GM12878 (cell line): ENCODE results near the gene SENP6. TPM values are rescaled to one million over a fixed set of nuclear protein-coding genes. Genes with fewer than 3 reads are reported as not detected.

Experiments used
- ATAC-seq: fragments of 200-7000 bp; cut with Tn5 transposase; 3 replicates; pipeline ENCODE4 v1.9.1; 2020; ENCODE audit warnings: mild to moderate bottlenecking, moderate library complexity
- BruUV-seq: library from RNA; stranded (reverse); fragments of 400-500 nt; replicated peaks from 2 replicates; lab custom pipeline; 2021; lab: Mats Ljungman, UMichigan
- CTCF ChIA-PET: fragments of 300-600 bp; sonication (Branson Sonifier 250); formaldehyde crosslinking; extraction: SDS; loops from one replicate; lab custom pipeline; 2021; ENCODE audit warnings: inconsistent platforms; lab: Yijun Ruan, JAX
- POLR2A ChIA-PET: fragments of 350-600 bp; formaldehyde crosslinking; extraction: SDS; loops from one replicate; lab custom pipeline; 2021; ENCODE audit warnings: inconsistent platforms; lab: Charles Lee
- RAD21 ChIA-PET: fragments of 300-600 bp; sonication (Branson Sonifier 250); formaldehyde crosslinking; loops from one replicate; lab custom pipeline; 2023; ENCODE audit warnings: antibody characterized with exemption; ENCODE audit not compliant: unreplicated experiment; lab: Charles Lee
- SMC1A ChIA-PET: fragments of 300-600 bp; sonication (Branson Sonifier 250); formaldehyde crosslinking; loops from one replicate; lab custom pipeline; 2023; ENCODE audit not compliant: unreplicated experiment, uncharacterized antibody; lab: Charles Lee
- DNase-seq: peaks from one replicate; pipeline ENCODE4 v3.0.0-alpha.2; 2011; ENCODE audit warnings: low read depth, low spot score
- FAIRE-seq: peaks from 3 replicates; lab custom pipeline; 2011; peaks lifted over from hg19 to GRCh38; lab: Jason Lieb, UNC
- H2AFZ ChIP-seq: 2 replicates; pipeline ENCODE4 v1.6.0; 2011; ENCODE audit warnings: low read depth, low read length, control low read depth; ENCODE audit not compliant: control insufficient read depth
- H3K27ac ChIP-seq: 2 replicates; pipeline ENCODE4 v1.5.1; 2011; ENCODE audit warnings: control low read depth; ENCODE audit not compliant: control insufficient read depth, insufficient read depth
- H3K27me3 ChIP-seq, 2 experiments: replicated peaks in 1 of 2; 2 replicates each; pipeline versions ENCODE4 v1.6.0 to v1.6.1; 2011; ENCODE audit warnings: low read length in 1 of 2; ENCODE audit not compliant: control insufficient read depth in 2 of 2, insufficient read depth in 2 of 2
- H3K36me3 ChIP-seq, 2 experiments: 2 replicates each; pipeline ENCODE4 v1.5.1; 2011; ENCODE audit warnings: low read length in 1 of 2; ENCODE audit not compliant: control insufficient read depth in 2 of 2, insufficient read depth in 2 of 2
- H3K4me1 ChIP-seq: 2 replicates; pipeline ENCODE4 v1.6.1; 2011; ENCODE audit warnings: mild to moderate bottlenecking, low read length, moderate library complexity, mixed read lengths; ENCODE audit not compliant: control insufficient read depth, insufficient read depth
- H3K4me2 ChIP-seq: 2 replicates; pipeline ENCODE4 v1.6.0; 2011; ENCODE audit warnings: control low read depth; ENCODE audit not compliant: control insufficient read depth, insufficient read depth
- H3K4me3 ChIP-seq: fragments of 200-600 bp; sonication (generic); 2 replicates; pipeline ENCODE4 v1.5.1; 2016
- H3K79me2 ChIP-seq: 2 replicates; pipeline ENCODE4 v1.6.0; 2011; ENCODE audit warnings: low read length; ENCODE audit not compliant: control insufficient read depth, insufficient read depth
- H3K9ac ChIP-seq: 2 replicates; pipeline ENCODE4 v1.8.0; 2011; ENCODE audit warnings: low read length, control low read depth, mixed read lengths; ENCODE audit not compliant: control insufficient read depth, insufficient read depth
- H3K9me3 ChIP-seq: replicated peaks from 3 replicates; pipeline ENCODE4 v1.5.1; 2011; ENCODE audit warnings: mild to moderate bottlenecking, low read length; ENCODE audit not compliant: control insufficient read depth, insufficient read depth
- H4K20me1 ChIP-seq: 2 replicates; pipeline ENCODE4 v1.6.0; 2011; ENCODE audit not compliant: control insufficient read depth, insufficient read depth
- ATF2 ChIP-seq: IDR thresholded peaks from 2 replicates; pipeline ENCODE4 v1.6.1; 2012; ENCODE audit warnings: low read length, inconsistent platforms
- BRCA1 ChIP-seq: IDR thresholded peaks from 2 replicates; pipeline ENCODE4 v1.6.1; 2011; ENCODE audit warnings: low read depth, low read length, improper control_type of control experiment
- CEBPB ChIP-seq, 2 experiments: fragments of 150-350 bp in 1 of 2; IDR thresholded peaks; 2 replicates each; pipeline ENCODE4 v1.6.1; 2012 to 2014; ENCODE audit warnings: low read depth in 2 of 2, low read length in 2 of 2, borderline replicate concordance in 1 of 2, inconsistent platforms in 1 of 2
- CREB1 ChIP-seq: IDR thresholded peaks from 2 replicates; pipeline ENCODE4 v1.6.1; 2012; ENCODE audit warnings: low read depth, mild to moderate bottlenecking, inconsistent platforms
- EED ChIP-seq: sonication (generic); IDR thresholded peaks from 2 replicates; pipeline ENCODE4 v1.6.1; 2016; ENCODE audit warnings: antibody characterized with exemption, low read depth
- IKZF2 ChIP-seq, 2 experiments: fragments of 450-650 bp; IDR thresholded peaks; 2 replicates each; pipeline ENCODE4 v1.6.1; 2017; ENCODE audit warnings: mild to moderate bottlenecking in 2 of 2, moderate library complexity in 2 of 2
- IRF3 ChIP-seq: fragments of 450-650 bp; IDR thresholded peaks from 2 replicates; pipeline ENCODE4 v1.6.1; 2014; ENCODE audit warnings: mild to moderate bottlenecking
- KDM1A ChIP-seq: fragments of 200-600 bp; sonication (generic); IDR thresholded peaks from 2 replicates; pipeline ENCODE4 v1.6.1; 2016; ENCODE audit warnings: borderline replicate concordance
- SPI1 ChIP-seq: IDR thresholded peaks from 2 replicates; pipeline ENCODE4 v1.6.1; 2011; ENCODE audit warnings: low read depth, mild to moderate bottlenecking, low read length, moderate library complexity, borderline replicate concordance; ENCODE audit not compliant: insufficient read depth
- SUZ12 ChIP-seq: fragments of 200-600 bp; sonication (generic); IDR thresholded peaks from one replicate; pipeline ENCODE4 v1.6.1; 2018; ENCODE audit warnings: antibody characterized with exemption, mild to moderate bottlenecking; ENCODE audit not compliant: unreplicated experiment
- USF2 ChIP-seq: IDR thresholded peaks from 2 replicates; pipeline ENCODE4 v1.6.1; 2011; ENCODE audit warnings: low read depth, low read length, improper control_type of control experiment, borderline replicate concordance
- WRNIP1 ChIP-seq: IDR thresholded peaks from 2 replicates; pipeline ENCODE4 v1.6.1; 2011; ENCODE audit warnings: low read depth, low read length, improper control_type of control experiment, borderline replicate concordance
- ZNF207 ChIP-seq: fragments of 450-650 bp; IDR thresholded peaks from 2 replicates; pipeline ENCODE4 v1.6.1; 2014; ENCODE audit warnings: antibody characterized with exemption, mild to moderate bottlenecking, borderline replicate concordance
- ZNF274 ChIP-seq: IDR thresholded peaks from one replicate; pipeline ENCODE4 v1.8.0; 2011; ENCODE audit not compliant: insufficient read length, insufficient read depth
- whole genome bisulfite sequencing: methylation state at CpG from one replicate; pipeline ENCODE4 v1.1.6; 2016; ENCODE audit warnings: low lambda C conversion rate; ENCODE audit not compliant: insufficient replicate concordance, insufficient coverage; ENCODE audit errors: missing lambda C conversion rate; 5-methylcytosine and 5-hydroxymethylcytosine counted together
- in situ Hi-C: fragments of 300-500 bp; cut with MboI; formaldehyde crosslinking; loops from 9 replicates; pipeline ENCODE4 v1.14.3; 2018; ENCODE audit warnings: mixed read lengths
- intact Hi-C: fragments of 100-400 bp; cut with micrococcal nuclease; formaldehyde crosslinking; loops from one replicate; pipeline ENCODE4 v1.14.2; 2022; ENCODE audit not compliant: unreplicated experiment
- polyA plus RNA-seq, 11 experiments: library from polyadenylated mRNA; depleted of rRNA in 4 of 11; unstranded in 6 of 11; stranded (reverse) in 5 of 11; fragments of >200 nt; fragmentation: Nextera tagmentation in 4 of 11; fragmentation: Illumina TruSeq in 1 of 11; extraction: Ambion mirVana in 4 of 11; extraction: Trizol in 1 of 11; gene quantifications; 1 replicate in 1 of 11; 2 replicates in 10 of 11; pipeline versions ENCODE4 v1.2.1 to v1.2.3, GENCODE V29; 2011 to 2016; ENCODE audit warnings: inconsistent platforms in 2 of 11, missing spikeins in 2 of 11, low read depth in 1 of 11
- total RNA-seq, 4 experiments: library from RNA; depleted of rRNA in 3 of 4; stranded (reverse); fragments of >200 nt in 3 of 4; fragmentation: Illumina TruSeq in 1 of 4; extraction: Trizol in 1 of 4; gene quantifications; 2 replicates each; pipeline versions ENCODE4 v1.2.1 to v1.2.3, GENCODE V29; 2013 to 2021

SENP6 gene
- total and polyA plus RNA-seq, 10 of the 15 experiments (the other 5 are each of a cell fraction or from before 2014, with no cell fraction given) = 10.7 to 70.0 (median 42.3) TPM

GRCh38 chr6:75631859-75632635 lies 30.4 kb downstream of the SENP6 start:
- no peaks in the 10 kb centered on the region for H3K4me1 ChIP-seq
- TF ChIP-seq CEBPB (IDR thresholded peaks at IDR 0.05; ENCODE audit: borderline replicate concordance in 1 of 2, low read depth in 2 of 2, low read length in 2 of 2) (no peak), ZNF274 (no peak), CREB1 (no peak), SPI1 (no peak), ZNF207 (no peak), IKZF2 (IDR thresholded peaks at IDR 0.05) (no peak), ATF2 (no peak), SUZ12 (no peak), EED (no peak), WRNIP1 (no peak), USF2 (no peak), BRCA1 (no peak), KDM1A (no peak), IRF3 (no peak)
- H3K79me2 ChIP-seq = peaks cover 3% of the 10 kb centered on the region
- 84% methylated on average over 5 of the region's 5 CpGs for WGBS
- RAD21 ChIA-PET = no interaction called here
- H3K9me3 ChIP-seq = no peaks in the 10 kb centered on the region
- no peak overlapping the region for H3K4me2 ChIP-seq
- SMC1A ChIA-PET = interaction anchor here (0.6 to 2.1 kb wide), 3 partner anchors 9 to 193 kb away, joined by 3 to 4 read pairs (median 4); no protein-coding TSS in a partner anchor
- H3K36me3 ChIP-seq = peaks cover 0 to 17% of the 10 kb centered on the region in 2 experiments; a peak in 3 of 4 replicates
- H3K4me3 ChIP-seq = no peak overlapping the region
- no peak overlapping the region for H2AFZ ChIP-seq
- no peak overlapping the region for H3K27ac ChIP-seq
- FAIRE-seq (no peak), ATAC-seq (no peak), DNase-seq (no peak)
- in situ Hi-C loops = no loop called here
- POLR2A ChIA-PET = interaction anchor here (1.3 to 1.5 kb wide), 3 partner anchors 12 to 68 kb away, joined by 3 to 4 read pairs (median 4); no protein-coding TSS in a partner anchor
- intact Hi-C loops = no loop called here
- no peak overlapping the region for H3K9ac ChIP-seq
- CTCF ChIA-PET = interaction anchor here (1.6 kb wide), 1 partner anchor 26 kb away, joined by 4 read pairs; no protein-coding TSS in a partner anchor
- H3K27me3 ChIP-seq = no peaks in the 10 kb centered on the region
- BruUV-seq = no TSS peak
- H4K20me1 ChIP-seq = no peaks in the 10 kb centered on the region
